Coronary artery (tissue), 2 donors: Measurements from ENCODE around the gene TIMP2.

Experiments used
- DNase-seq: peaks from one replicate; pipeline ENCODE4 v3.0.0-alpha.2; 2017; ENCODE audit warnings: low spot score
- H3K27ac ChIP-seq, 2 donors: fragments of 200-600 bp; sonication (generic); one replicate each; pipeline ENCODE4 v1.5.1; 2016 to 2019
- H3K4me3 ChIP-seq: fragments of 200-600 bp; sonication (generic); 2 replicates; pipeline ENCODE4 v1.5.1; 2016; ENCODE audit warnings: mild to moderate bottlenecking, moderate library complexity
- TF ChIP-seq, protein P1 (sequence below): fragments of 200-600 bp; sonication (generic); IDR thresholded peaks from one replicate; pipeline ENCODE4 v1.5.1; 2019; ENCODE audit warnings: antibody characterized with exemption

The TIMP2 gene

DNA sequence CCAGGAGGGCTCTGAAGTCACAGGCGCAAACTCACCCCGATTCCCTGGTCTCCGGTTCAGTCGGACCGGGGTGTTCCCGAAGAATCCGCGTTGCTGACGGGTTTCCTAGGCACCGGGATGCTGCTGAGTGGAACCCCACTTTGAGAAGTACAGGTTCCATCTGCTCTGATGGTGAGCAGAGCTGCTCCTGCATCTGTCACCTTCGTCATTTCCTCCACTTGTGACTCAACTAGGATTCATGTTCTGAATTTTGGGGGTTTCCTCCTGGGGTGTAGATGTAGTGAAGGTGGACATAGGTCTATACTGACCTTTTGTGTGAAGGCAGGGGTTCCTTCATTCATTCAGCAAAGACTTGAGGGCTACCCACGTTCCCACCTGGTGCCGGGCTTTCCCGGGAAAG lies 29.5 kb upstream of the TIMP2 start:
- no peak for DNase-seq
- TF ChIP-seq, protein P1, sequence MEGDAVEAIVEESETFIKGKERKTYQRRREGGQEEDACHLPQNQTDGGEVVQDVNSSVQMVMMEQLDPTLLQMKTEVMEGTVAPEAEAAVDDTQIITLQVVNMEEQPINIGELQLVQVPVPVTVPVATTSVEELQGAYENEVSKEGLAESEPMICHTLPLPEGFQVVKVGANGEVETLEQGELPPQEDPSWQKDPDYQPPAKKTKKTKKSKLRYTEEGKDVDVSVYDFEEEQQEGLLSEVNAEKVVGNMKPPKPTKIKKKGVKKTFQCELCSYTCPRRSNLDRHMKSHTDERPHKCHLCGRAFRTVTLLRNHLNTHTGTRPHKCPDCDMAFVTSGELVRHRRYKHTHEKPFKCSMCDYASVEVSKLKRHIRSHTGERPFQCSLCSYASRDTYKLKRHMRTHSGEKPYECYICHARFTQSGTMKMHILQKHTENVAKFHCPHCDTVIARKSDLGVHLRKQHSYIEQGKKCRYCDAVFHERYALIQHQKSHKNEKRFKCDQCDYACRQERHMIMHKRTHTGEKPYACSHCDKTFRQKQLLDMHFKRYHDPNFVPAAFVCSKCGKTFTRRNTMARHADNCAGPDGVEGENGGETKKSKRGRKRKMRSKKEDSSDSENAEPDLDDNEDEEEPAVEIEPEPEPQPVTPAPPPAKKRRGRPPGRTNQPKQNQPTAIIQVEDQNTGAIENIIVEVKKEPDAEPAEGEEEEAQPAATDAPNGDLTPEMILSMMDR = no peak
- Histone ChIP-seq H3K4me3 (no peak overlapping the region), H3K27ac (no peak overlapping the region)

- no peak overlapping the region for H3K4me3 ChIP-seq
- H3K27ac ChIP-seq = no peak overlapping the region
- no peak for DNase-seq
- TF ChIP-seq, protein P1 = no peak
Observed at GRCh38 chr17:78953356-78954350, 28.5 kb upstream of the TIMP2 start.

DNA sequence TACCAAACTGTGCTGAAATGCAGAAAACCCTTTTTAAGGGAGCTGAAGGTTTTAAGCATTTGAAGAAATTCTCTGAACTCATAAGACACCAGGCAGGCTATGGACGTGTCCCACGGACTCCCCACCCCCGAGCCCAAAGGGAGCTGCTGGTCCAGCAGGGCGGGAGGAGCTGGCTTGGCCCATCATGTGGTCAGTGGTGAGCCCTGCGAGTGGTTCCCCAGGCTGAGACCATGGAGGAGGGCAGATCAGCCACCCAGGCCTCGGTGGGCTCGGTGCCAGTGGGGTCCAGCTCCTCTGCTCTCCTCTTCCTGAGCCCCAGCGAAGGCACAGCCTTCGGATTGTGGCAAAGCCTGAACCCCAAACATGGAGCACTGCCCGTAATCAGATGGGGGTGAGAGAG lies 27.5 kb upstream of the TIMP2 start:
- no peak overlapping the region for H3K4me3 ChIP-seq
- no peak overlapping the region for H3K27ac ChIP-seq
- DNase-seq = no peak
- TF ChIP-seq, protein P1 = no peak

GRCh38 chr17:78951967-78952551 lies 26.9 kb upstream of the TIMP2 start:
- Histone ChIP-seq H3K4me3 (no peak overlapping the region), H3K27ac (no peak overlapping the region)
- TF ChIP-seq, protein P1 = no peak
- no peak for DNase-seq

- TF ChIP-seq, protein P1 = no peak
- DNase-seq = no peak
- Histone ChIP-seq H3K27ac (no peak overlapping the region), H3K4me3 (no peak overlapping the region)
Observed at GRCh38 chr17:78950870-78951269, 25.7 kb upstream of the TIMP2 start.

- Histone ChIP-seq H3K27ac (no peak overlapping the region), H3K4me3 (no peak overlapping the region)
- DNase-seq = no peak
- TF ChIP-seq, protein P1 = no peak
Observed at GRCh38 chr17:78947235-78948149, 22.3 kb upstream of the TIMP2 start.
